IMR-90 (cell line): ENCODE measurements around the gene CAPN5. TPM values are rescaled to one million over a fixed set of nuclear protein-coding genes. Genes with fewer than 3 reads are reported as not detected.

Experiments used
- ATAC-seq: fragments of 200-7000 bp; cut with Tn5 transposase; 2 replicates; pipeline ENCODE4 v1.9.1; 2020; ENCODE audit warnings: low read depth, mild to moderate bottlenecking, moderate library complexity
- BruUV-seq: library from RNA; stranded (reverse); fragments of 400-500 nt; replicated peaks from 2 replicates; lab custom pipeline; 2021; lab: Mats Ljungman, UMichigan
- CTCF ChIA-PET: fragments of 300-600 bp; formaldehyde crosslinking; extraction: SDS; loops from one replicate; lab custom pipeline; 2021; ENCODE audit warnings: antibody characterized with exemption; lab: Yijun Ruan, JAX
- POLR2A ChIA-PET: fragments of 300-600 bp; sonication (Branson Sonifier 250); formaldehyde crosslinking; loops from one replicate; lab custom pipeline; 2022; ENCODE audit warnings: antibody characterized with exemption; ENCODE audit not compliant: unreplicated experiment; lab: Charles Lee
- DNase-seq: peaks from one replicate; pipeline ENCODE4 v3.0.0; 2013
- H2AFZ ChIP-seq: replicated peaks from 2 replicates; pipeline ENCODE3; 2013; ENCODE audit warnings: low read length, mild to moderate bottlenecking; ENCODE audit not compliant: poor library complexity
- H2AK5ac ChIP-seq: 2 replicates; pipeline ENCODE4 v1.6.1; 2013; ENCODE audit warnings: low read depth, low read length, inconsistent platforms
- H2AK9ac ChIP-seq: replicated peaks from 2 replicates; pipeline ENCODE3; 2013; ENCODE audit warnings: mild to moderate bottlenecking, low read depth, low read length, moderate library complexity; ENCODE audit not compliant: poor library complexity
- H2BK120ac ChIP-seq: 2 replicates; pipeline ENCODE4 v1.6.1; 2013; ENCODE audit warnings: low read depth, low read length, inconsistent platforms
- H2BK15ac ChIP-seq: 3 replicates; pipeline ENCODE4 v1.6.1; 2013; ENCODE audit warnings: low read depth, low read length, inconsistent platforms
- H2BK20ac ChIP-seq: 2 replicates; pipeline ENCODE4 v1.6.1; 2013; ENCODE audit warnings: low read depth, mild to moderate bottlenecking, inconsistent platforms, low read length, moderate library complexity
- H2BK5ac ChIP-seq: 2 replicates; pipeline ENCODE4 v1.6.1; 2013; ENCODE audit warnings: mild to moderate bottlenecking, low read depth, low read length, inconsistent platforms; ENCODE audit not compliant: poor library complexity, severe bottlenecking
- H3K14ac ChIP-seq: replicated peaks from 2 replicates; pipeline ENCODE4 v1.6.1; 2013; ENCODE audit warnings: low read depth, low read length, inconsistent platforms
- H3K18ac ChIP-seq: 2 replicates; pipeline ENCODE4 v1.6.1; 2013; ENCODE audit warnings: low read depth, low read length, control low read depth
- H3K23ac ChIP-seq: 2 replicates; pipeline ENCODE4 v1.6.1; 2013; ENCODE audit warnings: low read depth, low read length, inconsistent platforms
- H3K27ac ChIP-seq: 2 replicates; pipeline ENCODE4 v1.5.1; 2013; ENCODE audit warnings: mild to moderate bottlenecking, control low read depth, low read length; ENCODE audit not compliant: insufficient read depth
- H3K27me3 ChIP-seq: 2 replicates; pipeline ENCODE4 v1.6.1; 2013; ENCODE audit warnings: low read length; ENCODE audit not compliant: control insufficient read depth, insufficient read depth
- H3K36me3 ChIP-seq: 2 replicates; pipeline ENCODE4 v1.6.1; 2013; ENCODE audit warnings: low read length, mixed read lengths; ENCODE audit not compliant: control insufficient read depth, insufficient read depth
- H3K4ac ChIP-seq: 2 replicates; pipeline ENCODE4 v1.6.1; 2013; ENCODE audit warnings: low read depth, low read length, inconsistent platforms
- H3K4me1 ChIP-seq: 2 replicates; pipeline ENCODE4 v1.6.1; 2013; ENCODE audit warnings: low read length, mixed read lengths; ENCODE audit not compliant: control insufficient read depth, insufficient read depth
- H3K4me2 ChIP-seq: 2 replicates; pipeline ENCODE4 v1.6.1; 2013; ENCODE audit warnings: low read depth, mild to moderate bottlenecking, control low read depth, low read length, moderate library complexity
- H3K4me3 ChIP-seq: 2 replicates; pipeline ENCODE4 v1.5.1; 2013; ENCODE audit warnings: low read depth, mild to moderate bottlenecking, control low read depth, low read length, moderate library complexity; ENCODE audit not compliant: insufficient read depth
- H3K56ac ChIP-seq: 2 replicates; pipeline ENCODE4 v1.6.1; 2013; ENCODE audit warnings: low read length, inconsistent platforms; ENCODE audit not compliant: insufficient read depth; ENCODE audit errors: extremely low read depth
- H3K79me1 ChIP-seq, 2 experiments: 2 replicates each; pipeline ENCODE4 v1.6.1; 2013; ENCODE audit warnings: low read length in 2 of 2, inconsistent platforms in 1 of 2, low read depth in 1 of 2
- H3K9ac ChIP-seq: 2 replicates; pipeline ENCODE4 v1.6.1; 2013; ENCODE audit warnings: low read depth, low read length, control low read depth
- H3K9me1 ChIP-seq: 2 replicates; pipeline ENCODE4 v1.6.1; 2013; ENCODE audit warnings: low read length, inconsistent platforms; ENCODE audit not compliant: insufficient read depth
- H3K9me3 ChIP-seq: 2 replicates; pipeline ENCODE4 v1.6.1; 2013; ENCODE audit warnings: low read length; ENCODE audit not compliant: control insufficient read depth, insufficient read depth
- H4K20me1 ChIP-seq: 2 replicates; pipeline ENCODE4 v1.6.1; 2013; ENCODE audit warnings: low read length, inconsistent platforms; ENCODE audit not compliant: insufficient read depth
- H4K5ac ChIP-seq: 2 replicates; pipeline ENCODE4 v1.6.1; 2013; ENCODE audit warnings: mild to moderate bottlenecking, low read depth, low read length, control low read depth
- H4K8ac ChIP-seq, 2 experiments: 2 replicates each; pipeline ENCODE4 v1.6.1; 2013; ENCODE audit warnings: low read depth in 2 of 2, low read length in 2 of 2, control low read depth in 1 of 2, inconsistent platforms in 1 of 2
- H4K91ac ChIP-seq: 2 replicates; pipeline ENCODE4 v1.6.1; 2013; ENCODE audit warnings: low read depth, low read length, inconsistent platforms; ENCODE audit not compliant: insufficient read depth
- CEBPB ChIP-seq: IDR thresholded peaks from 2 replicates; pipeline ENCODE4 v1.6.1; 2012; ENCODE audit warnings: low read depth, low read length, improper control_type of control experiment
- RAD21 ChIP-seq: IDR thresholded peaks from 2 replicates; pipeline ENCODE4 v1.6.1; 2012; ENCODE audit warnings: low read length, improper control_type of control experiment
- WGBS, 2 experiments: methylation state at CpG; one replicate each; pipeline versions ENCODE4 v1.1.5 to v1.1.7; 2013; ENCODE audit warnings: missing lambda C conversion rate in 2 of 2; ENCODE audit not compliant: insufficient read length in 1 of 2; ENCODE audit errors: extremely low coverage in 2 of 2; 5-methylcytosine and 5-hydroxymethylcytosine counted together
- dilution Hi-C: fragments of 300-500 bp; cut with HindIII; formaldehyde crosslinking; loops from one replicate; pipeline ENCODE4 v1.14.3; 2018; ENCODE audit warnings: low sequenced_read_pairs; ENCODE audit not compliant: unreplicated experiment
- in situ Hi-C: fragments of 300-500 bp; cut with MboI; formaldehyde crosslinking; loops from 3 replicates; pipeline ENCODE4 v1.14.3; 2019; ENCODE audit warnings: low sequenced_read_pairs, inconsistent platforms, mixed read lengths
- intact Hi-C: fragments of 100-400 bp; cut with micrococcal nuclease; formaldehyde crosslinking; loops from 2 replicates; pipeline ENCODE4 v1.10.0; 2022
- polyA plus RNA-seq, 3 experiments: library from polyadenylated mRNA; depleted of rRNA; stranded (reverse); fragments of >200 nt; gene quantifications; 2 replicates each; pipeline ENCODE4 v1.2.3, GENCODE V29; 2012; ENCODE audit warnings: low replicate concordance in 1 of 3
- total RNA-seq: library from RNA; depleted of rRNA; stranded (reverse); fragments of >200 nt; gene quantifications from 2 replicates; pipeline ENCODE4 v1.2.3, GENCODE V29; 2012
- TF ChIP-seq, protein P1 (sequence below): conservative IDR thresholded peaks from 2 replicates; pipeline ENCODE4 v1.5.1; 2012; ENCODE audit warnings: mild to moderate bottlenecking, low read depth, low read length, improper control_type of control experiment

The CAPN5 gene
- total and polyA plus RNA-seq, 2 of the 4 experiments (the other 2 are of a cell fraction): 8.1 to 24.0 TPM

- Histone ChIP-seq H3K9me3 (no peaks in the 10 kb centered on the region), H2AK9ac (no peak overlapping the region), H3K36me3 (no peaks in the 10 kb centered on the region), H2BK120ac (no peak overlapping the region), H2BK5ac (no peak overlapping the region), H3K79me1 (no peaks in the 10 kb centered on the region), H4K91ac (no peak overlapping the region), H3K4me3 (no peak overlapping the region), H2AK5ac (no peak overlapping the region), H4K20me1 (no peaks in the 10 kb centered on the region), H3K4me1 (no peaks in the 10 kb centered on the region), H2BK15ac (no peak overlapping the region), H3K4me2 (no peak overlapping the region), H3K27ac (no peak overlapping the region), H2AFZ (no peak overlapping the region), H2BK20ac (no peak overlapping the region), H3K23ac (no peak overlapping the region), H3K18ac (no peak overlapping the region), H4K8ac (no peak overlapping the region), H3K27me3 (peaks cover 20% of the 10 kb centered on the region), H3K9me1 (no peaks in the 10 kb centered on the region), H3K9ac (no peak overlapping the region), H4K5ac (no peak overlapping the region), H3K14ac (no peak overlapping the region), H3K56ac (no peak overlapping the region), H3K4ac (no peak overlapping the region)
- dilution Hi-C loops: no loop called here
- CTCF ChIA-PET: interaction anchor here (1.1 to 1.3 kb wide), 3 partner anchors 10 to 108 kb away, joined by 3 to 4 read pairs (median 3); no protein-coding TSS in a partner anchor
- WGBS, 2 experiments: no CpG with 5 or more reads among the region's 2 CpGs
- BruUV-seq: no TSS peak
- TF ChIP-seq, protein P1, sequence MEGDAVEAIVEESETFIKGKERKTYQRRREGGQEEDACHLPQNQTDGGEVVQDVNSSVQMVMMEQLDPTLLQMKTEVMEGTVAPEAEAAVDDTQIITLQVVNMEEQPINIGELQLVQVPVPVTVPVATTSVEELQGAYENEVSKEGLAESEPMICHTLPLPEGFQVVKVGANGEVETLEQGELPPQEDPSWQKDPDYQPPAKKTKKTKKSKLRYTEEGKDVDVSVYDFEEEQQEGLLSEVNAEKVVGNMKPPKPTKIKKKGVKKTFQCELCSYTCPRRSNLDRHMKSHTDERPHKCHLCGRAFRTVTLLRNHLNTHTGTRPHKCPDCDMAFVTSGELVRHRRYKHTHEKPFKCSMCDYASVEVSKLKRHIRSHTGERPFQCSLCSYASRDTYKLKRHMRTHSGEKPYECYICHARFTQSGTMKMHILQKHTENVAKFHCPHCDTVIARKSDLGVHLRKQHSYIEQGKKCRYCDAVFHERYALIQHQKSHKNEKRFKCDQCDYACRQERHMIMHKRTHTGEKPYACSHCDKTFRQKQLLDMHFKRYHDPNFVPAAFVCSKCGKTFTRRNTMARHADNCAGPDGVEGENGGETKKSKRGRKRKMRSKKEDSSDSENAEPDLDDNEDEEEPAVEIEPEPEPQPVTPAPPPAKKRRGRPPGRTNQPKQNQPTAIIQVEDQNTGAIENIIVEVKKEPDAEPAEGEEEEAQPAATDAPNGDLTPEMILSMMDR: no peak
- TF ChIP-seq RAD21 (no peak), CEBPB (no peak)
- DNase-seq (no peak), ATAC-seq (no peak)
- POLR2A ChIA-PET: no interaction called here
- in situ Hi-C loops: loop anchor here (25.0 kb wide), 1 partner anchor 289 kb away; no protein-coding TSS in a partner anchor
- intact Hi-C loops: no loop called here
Measured at GRCh38 chr11:77026743-77027142, 40.0 kb upstream of the CAPN5 start.
